GM12875 (cell line): ENCODE data around the gene KIF26B.

Experiments
- H3K4me3 ChIP-seq: one replicate; pipeline ENCODE4 v1.5.1; 2011; ENCODE audit warnings: low read depth, low read length, control low read depth
- CTCF ChIP-seq: IDR thresholded peaks from 2 replicates; pipeline ENCODE4 v1.5.1; 2011; ENCODE audit warnings: low read depth, mild to moderate bottlenecking, control low read depth, inconsistent platforms, low read length, moderate library complexity, borderline replicate concordance; ENCODE audit not compliant: insufficient read depth

KIF26B gene

GRCh38 chr1:245306020-245306419, 151.2 kb downstream of the KIF26B start:
- H3K4me3 ChIP-seq, result no peak overlapping the region
- TF ChIP-seq CTCF, result no peak

GRCh38 chr1:245306628-245307410, 152.0 kb downstream of the KIF26B start:
- H3K4me3 ChIP-seq, result no peak overlapping the region
- no peak for TF ChIP-seq CTCF

DNA sequence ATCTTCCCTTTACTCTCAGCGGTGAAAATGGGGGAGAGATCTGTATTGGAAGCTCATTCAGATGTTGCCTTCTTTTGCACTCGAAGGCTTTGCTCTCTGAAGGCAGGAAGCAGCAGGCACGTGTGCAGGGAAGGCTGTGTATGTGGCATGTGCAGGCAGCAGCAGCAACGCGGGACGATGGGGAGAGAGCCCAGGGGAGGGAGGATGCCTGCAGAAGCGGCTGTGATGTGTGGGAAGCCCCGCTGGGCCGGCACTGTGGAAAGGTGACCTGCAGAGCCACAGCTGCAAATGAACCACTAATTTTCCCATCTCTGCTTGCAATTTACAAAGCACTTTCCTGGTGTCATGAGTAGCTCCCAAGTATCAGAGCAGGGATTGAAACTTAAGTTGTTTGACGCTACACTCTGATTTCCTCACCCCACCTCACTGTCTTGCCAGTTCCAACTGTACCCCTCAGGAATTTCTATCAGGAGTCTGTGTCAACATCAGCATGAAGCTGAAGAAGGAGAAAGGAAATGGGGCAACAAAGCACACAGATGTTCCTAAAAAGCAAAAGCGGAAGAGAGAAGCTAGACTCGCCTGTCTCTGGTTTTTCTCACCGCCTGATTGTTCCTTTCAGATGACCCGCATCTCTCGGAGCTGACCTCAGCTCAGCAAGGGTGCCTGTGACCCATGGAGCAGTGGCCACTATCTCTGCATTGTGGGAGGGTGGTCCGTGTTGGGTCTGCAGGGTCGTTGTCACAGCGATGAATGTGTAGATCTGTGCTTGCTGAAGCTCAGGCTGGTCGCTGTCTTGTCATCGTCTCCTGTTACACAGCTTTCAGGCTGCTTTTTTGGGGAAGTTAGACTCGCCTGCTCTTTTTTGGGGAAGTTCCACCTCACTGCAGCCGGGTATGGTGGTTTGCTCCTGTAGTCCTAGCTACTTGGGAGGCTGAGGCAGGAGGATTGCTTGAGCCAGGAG, 156.1 kb downstream of the KIF26B start:
- no peak for TF ChIP-seq CTCF
- H3K4me3 ChIP-seq, result peak overlapping the region; percentile 36

- no peak for TF ChIP-seq CTCF
Observed at GRCh38 chr1:245311887-245312536, 157.2 kb downstream of the KIF26B start.

GRCh38 chr1:245313576-245313975, 158.8 kb downstream of the KIF26B start:
- no peak for TF ChIP-seq CTCF
- H3K4me3 ChIP-seq, result no peak overlapping the region

More at GRCh38 chr1:245311887-245312536, 157.2 kb downstream of the KIF26B start:
- no peak overlapping the region for H3K4me3 ChIP-seq

GRCh38 chr1:245316784-245317183, 162.0 kb downstream of the KIF26B start:
- H3K4me3 ChIP-seq, result no peak overlapping the region
- TF ChIP-seq CTCF, result no peak
